Measurements from ENCODE around the gene CEP43. TPM values are rescaled to one million over a fixed set of nuclear protein-coding genes. Genes with fewer than 3 reads are reported as not detected.
A peak's percentile ranks its signal among the peaks of the same experiment; 100 is the strongest.

CEP43 gene
- total RNA-seq, 1 experiment from 2014 or later = 34.2 TPM

- CTCF ChIA-PET = interaction anchor here (0.9 kb wide), 1 partner anchor 182 kb away, joined by 3 read pairs; no protein-coding TSS in a partner anchor
- intact Hi-C loops (cut with micrococcal nuclease; ENCODE audit: unreplicated experiment) = no loop called here
- no peaks in the 10 kb centered on the region for H3K36me3 ChIP-seq (ENCODE audit: insufficient read depth, low read length, poor library complexity, severe bottlenecking)
- H3K27ac ChIP-seq (ENCODE audit: low read depth, low read length, poor library complexity, severe bottlenecking) = peak overlapping the region; percentile 49
- TF ChIP-seq EZH2 (IDR thresholded peaks at IDR 0.05; ENCODE audit: borderline replicate concordance, low read depth, low read length, poor library complexity, severe bottlenecking) (no peak), CTCF (conservative IDR thresholded peaks at IDR 0.05; ENCODE audit: low read depth, low read length) (no peak)
- no peaks in the 10 kb centered on the region for H3K27me3 ChIP-seq (replicated peaks; ENCODE audit: insufficient read depth, low read depth, low read length, poor library complexity)
- H3K4me1 ChIP-seq (ENCODE audit: insufficient read depth, low read length, poor library complexity, severe bottlenecking) = peaks cover 26% of the 10 kb centered on the region
- POLR2A ChIA-PET (ENCODE audit: low non-redundant PET) = no interaction called here
- BruUV-seq (replicated peaks) = no TSS peak
- peak overlapping the region; percentile 79 for H3K4me3 ChIP-seq (ENCODE audit: low read depth, low read length, poor library complexity, severe bottlenecking)
- no peaks in the 10 kb centered on the region for H3K9me3 ChIP-seq (ENCODE audit: low read depth, low read length, poor library complexity, severe bottlenecking)
- DNase-seq (ENCODE audit: low spot score) = peak; percentile 18
These were observed 42.0 kb upstream of the CEP43 start for GRCh38 chr6:166957087-166957804.

GRCh38 chr6:166957805-166958076, 41.5 kb upstream of the CEP43 start:
- no peak for DNase-seq (ENCODE audit: low spot score)
- intact Hi-C loops (cut with micrococcal nuclease; ENCODE audit: unreplicated experiment) = no loop called here
- CTCF ChIA-PET = no interaction called here
- POLR2A ChIA-PET (ENCODE audit: low non-redundant PET) = no interaction called here
- peaks cover 26% of the 10 kb centered on the region for H3K4me1 ChIP-seq (ENCODE audit: insufficient read depth, low read length, poor library complexity, severe bottlenecking)
- no peaks in the 10 kb centered on the region for H3K9me3 ChIP-seq (ENCODE audit: low read depth, low read length, poor library complexity, severe bottlenecking)
- TF ChIP-seq CTCF (conservative IDR thresholded peaks at IDR 0.05; ENCODE audit: low read depth, low read length) = no peak
- no peak for TF ChIP-seq EZH2 (IDR thresholded peaks at IDR 0.05; ENCODE audit: borderline replicate concordance, low read depth, low read length, poor library complexity, severe bottlenecking)
- H3K4me3 ChIP-seq (ENCODE audit: low read depth, low read length, poor library complexity, severe bottlenecking) = no peak overlapping the region
- H3K36me3 ChIP-seq (ENCODE audit: insufficient read depth, low read length, poor library complexity, severe bottlenecking) = no peaks in the 10 kb centered on the region
- no peak overlapping the region for H3K27ac ChIP-seq (ENCODE audit: low read depth, low read length, poor library complexity, severe bottlenecking)
- no peaks in the 10 kb centered on the region for H3K27me3 ChIP-seq (replicated peaks; ENCODE audit: insufficient read depth, low read depth, low read length, poor library complexity)
- BruUV-seq (replicated peaks) = no TSS peak

GRCh38 chr6:166958926-166959861, 40.0 kb upstream of the CEP43 start:
- Histone ChIP-seq H3K4me1 (ENCODE audit: insufficient read depth, low read length, poor library complexity, severe bottlenecking) (peaks cover 26% of the 10 kb centered on the region), H3K4me3 (ENCODE audit: low read depth, low read length, poor library complexity, severe bottlenecking) (no peak overlapping the region), H3K36me3 (ENCODE audit: insufficient read depth, low read length, poor library complexity, severe bottlenecking) (no peaks in the 10 kb centered on the region), H3K9me3 (ENCODE audit: low read depth, low read length, poor library complexity, severe bottlenecking) (no peaks in the 10 kb centered on the region), H3K27me3 (replicated peaks; ENCODE audit: insufficient read depth, low read depth, low read length, poor library complexity) (no peaks in the 10 kb centered on the region), H3K27ac (ENCODE audit: low read depth, low read length, poor library complexity, severe bottlenecking) (no peak overlapping the region)
- no TSS peak for BruUV-seq (replicated peaks)
- CTCF ChIA-PET = interaction anchor here (1.2 kb wide), 1 partner anchor 8 kb away, joined by 3 read pairs; no protein-coding TSS in a partner anchor
- TF ChIP-seq EZH2 (IDR thresholded peaks at IDR 0.05; ENCODE audit: borderline replicate concordance, low read depth, low read length, poor library complexity, severe bottlenecking) (no peak), CTCF (conservative IDR thresholded peaks at IDR 0.05; ENCODE audit: low read depth, low read length) (no peak)
- intact Hi-C loops (cut with micrococcal nuclease; ENCODE audit: unreplicated experiment) = no loop called here
- peak; percentile 27 for DNase-seq (ENCODE audit: low spot score)
- POLR2A ChIA-PET (ENCODE audit: low non-redundant PET) = no interaction called here

Data from A673 (cell line).